GM10248 (cell line): ENCODE measurements around the gene LDLRAD4.
"Not testable (repeated sequence)": the region's sequence is repeated elsewhere in the genome, so short reads cannot be mapped to it uniquely, and the experiment has no call there.

Experiments
- CTCF ChIA-PET: fragments of 300-600 bp; sonication (Branson Sonifier 250); formaldehyde crosslinking; extraction: SDS; loops from one replicate; lab custom pipeline; 2021; ENCODE audit warnings: antibody characterized with exemption; lab: Yijun Ruan, JAX
- POLR2A ChIA-PET: fragments of 350-650 bp; sonication (Branson Sonifier 250); formaldehyde crosslinking; extraction: SDS; loops from one replicate; lab custom pipeline; 2020; ENCODE audit warnings: antibody characterized with exemption; lab: Yijun Ruan, JAX
- DNase-seq: peaks from one replicate; pipeline ENCODE4 v3.0.0; 2012; ENCODE audit errors: extremely low spot score
- CTCF ChIP-seq: IDR thresholded peaks from 2 replicates; pipeline ENCODE4 v1.5.1; 2012; ENCODE audit warnings: mild to moderate bottlenecking, low read depth; ENCODE audit errors: extremely low read depth, missing control alignments, control extremely low read depth

LDLRAD4 gene

GRCh38 chr18:13487237-13487636 lies 268.7 kb downstream of the LDLRAD4 start:
- DNase-seq, result no peak
- TF ChIP-seq CTCF, result no peak
- CTCF ChIA-PET, result no interaction called here
- POLR2A ChIA-PET, result no interaction called here

GRCh38 chr18:13488281-13488929 lies 269.8 kb downstream of the LDLRAD4 start:
- TF ChIP-seq CTCF, result no peak
- CTCF ChIA-PET, result no interaction called here
- no peak for DNase-seq
- POLR2A ChIA-PET, result no interaction called here

- CTCF ChIA-PET, POLR2A ChIA-PET, DNase-seq: not testable (repeated sequence)
Measured at GRCh38 chr18:13489303-13489702, 270.7 kb downstream of the LDLRAD4 start.

GRCh38 chr18:13491138-13491537 lies 272.6 kb downstream of the LDLRAD4 start:
- DNase-seq, result no peak
- CTCF ChIA-PET, result interaction anchor here (1.2 kb wide), 1 partner anchor 11 kb away, joined by 3 read pairs; no protein-coding TSS in a partner anchor
- TF ChIP-seq CTCF, result no peak
- POLR2A ChIA-PET, result no interaction called here

- ChIA-PET POLR2A (no interaction called here), CTCF (interaction anchor here (1.2 kb wide), 1 partner anchor 9 kb away, joined by 3 read pairs; no protein-coding TSS in a partner anchor)
- DNase-seq, result no peak
- no peak for TF ChIP-seq CTCF
Measured at GRCh38 chr18:13492314-13492713, 273.8 kb downstream of the LDLRAD4 start.

- POLR2A ChIA-PET, result no interaction called here
- CTCF ChIA-PET, result interaction anchor here (1.1 kb wide), 1 partner anchor 26 kb away, joined by 3 read pairs; no protein-coding TSS in a partner anchor
- TF ChIP-seq CTCF, result no peak
- DNase-seq, result no peak
Measured at GRCh38 chr18:13493079-13493478, 274.5 kb downstream of the LDLRAD4 start.

- no peak for TF ChIP-seq CTCF
- DNase-seq, result no peak
- POLR2A ChIA-PET, result no interaction called here
- CTCF ChIA-PET, result interaction anchor here (0.7 to 1.1 kb wide), 2 partner anchors 25 to 62 kb away, joined by 3 read pairs; no protein-coding TSS in a partner anchor
Measured at GRCh38 chr18:13493725-13494124, 275.2 kb downstream of the LDLRAD4 start.
